Mesodermal cell (in vitro differentiated cells): ENCODE measurements around the gene WNT3A.

ENCODE experiments used
- H3K27ac ChIP-seq: 2 replicates; pipeline ENCODE4 v1.7.0; 2013; ENCODE audit warnings: mild to moderate bottlenecking, low read depth, low read length, moderate library complexity; ENCODE audit not compliant: severe bottlenecking
- H3K36me3 ChIP-seq: 2 replicates; pipeline ENCODE4 v1.7.1; 2013; ENCODE audit warnings: mild to moderate bottlenecking, low read length, moderate library complexity; ENCODE audit not compliant: control insufficient read depth, insufficient read depth
- H3K4me1 ChIP-seq: one replicate; pipeline ENCODE4 v1.7.1; 2013; ENCODE audit warnings: mild to moderate bottlenecking, low read length; ENCODE audit not compliant: insufficient read depth, control insufficient read depth, poor library complexity, severe bottlenecking
- H3K4me3 ChIP-seq: 2 replicates; pipeline ENCODE4 v1.7.0; 2013; ENCODE audit warnings: low read length, control low read depth, mild to moderate bottlenecking; ENCODE audit not compliant: insufficient read depth, poor library complexity, severe bottlenecking; ENCODE audit errors: extremely low read depth
- H3K9me3 ChIP-seq: 2 replicates; pipeline ENCODE4 v1.7.1; 2013; ENCODE audit warnings: mild to moderate bottlenecking, low read length, moderate library complexity; ENCODE audit not compliant: control insufficient read depth
- whole genome bisulfite sequencing, 2 experiments: methylation state at CpG; one replicate each; pipeline ENCODE4 v1.1.5; 2013; ENCODE audit warnings: missing lambda C conversion rate in 2 of 2; ENCODE audit not compliant: insufficient coverage in 2 of 2; 5-methylcytosine and 5-hydroxymethylcytosine counted together

The WNT3A gene

DNA sequence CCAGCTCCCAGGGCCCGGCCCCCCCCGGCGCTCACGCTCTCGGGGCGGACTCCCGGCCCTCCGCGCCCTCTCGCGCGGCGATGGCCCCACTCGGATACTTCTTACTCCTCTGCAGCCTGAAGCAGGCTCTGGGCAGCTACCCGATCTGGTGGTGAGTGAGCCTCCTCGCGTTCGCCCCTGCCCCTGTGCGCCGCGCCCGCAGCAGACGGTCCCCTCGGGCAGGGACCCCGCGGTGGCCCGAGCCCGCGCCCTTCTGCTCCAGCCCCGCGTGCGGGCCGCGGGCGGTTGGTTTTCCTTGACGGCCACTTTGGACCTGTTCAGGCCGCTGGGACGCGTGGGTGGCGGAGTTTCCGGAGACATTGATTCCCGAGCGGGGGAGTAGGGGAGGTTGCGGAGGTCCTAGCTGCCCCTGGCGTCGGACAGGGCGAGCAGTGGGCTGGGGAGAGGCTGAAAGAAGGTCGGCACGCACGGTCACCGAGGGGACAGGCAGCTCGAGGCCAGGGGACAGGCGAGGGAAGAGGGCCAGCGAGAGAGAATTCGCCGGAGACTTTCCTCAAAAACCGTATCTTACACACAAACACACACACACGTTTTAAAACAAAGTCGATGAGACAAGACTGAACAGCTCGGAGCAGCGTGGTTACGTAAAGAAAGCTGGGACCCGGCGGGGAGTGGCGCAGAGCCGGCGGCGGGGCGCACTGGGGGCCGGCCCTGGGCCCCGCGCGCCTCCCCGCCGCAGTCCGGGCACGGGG lies 427 bp downstream of the WNT3A start:
- H3K4me3 ChIP-seq = peak overlapping the region; percentile 8
- H3K27ac ChIP-seq = no peak overlapping the region
- H3K9me3 ChIP-seq = no peaks in the 10 kb centered on the region
- no peaks in the 10 kb centered on the region for H3K36me3 ChIP-seq
- WGBS, 2 experiments = 0 to 1% methylated on average over 49 to 57 of the region's 77 CpGs
- peaks cover 7% of the 10 kb centered on the region for H3K4me1 ChIP-seq

DNA sequence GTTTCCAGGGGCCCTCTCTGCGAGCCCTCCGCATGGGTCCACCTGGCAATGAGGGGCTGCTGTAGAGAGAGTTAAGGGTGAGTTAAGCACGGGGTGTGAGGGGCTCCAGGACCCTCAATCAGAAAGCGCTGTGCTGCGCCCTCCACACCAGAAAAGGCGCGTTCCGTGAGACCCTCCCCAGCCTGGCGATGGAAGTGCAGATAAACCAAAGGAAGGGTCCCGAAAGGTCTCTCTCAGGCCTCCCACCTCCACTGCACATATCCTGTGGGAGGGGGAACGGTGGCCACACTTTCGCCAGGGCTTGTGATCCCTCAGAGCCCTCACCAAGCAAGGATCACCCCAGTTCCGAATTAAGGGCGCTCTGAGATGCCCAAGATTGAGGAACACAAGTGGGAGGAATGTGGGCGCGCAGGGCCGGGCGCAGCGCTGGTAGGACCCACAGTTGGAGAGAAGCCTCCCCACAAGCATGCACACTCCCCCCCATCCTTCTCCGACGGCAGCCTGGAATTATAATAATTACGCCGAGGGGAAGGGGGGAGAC lies 1.1 kb downstream of the WNT3A start:
- Histone ChIP-seq H3K27ac (no peak overlapping the region), H3K9me3 (no peaks in the 10 kb centered on the region), H3K4me1 (peaks cover 7% of the 10 kb centered on the region), H3K36me3 (no peaks in the 10 kb centered on the region), H3K4me3 (no peak overlapping the region)
- 7 to 24% methylated on average over 3 to 12 of the region's 23 CpGs for WGBS, 2 experiments

DNA sequence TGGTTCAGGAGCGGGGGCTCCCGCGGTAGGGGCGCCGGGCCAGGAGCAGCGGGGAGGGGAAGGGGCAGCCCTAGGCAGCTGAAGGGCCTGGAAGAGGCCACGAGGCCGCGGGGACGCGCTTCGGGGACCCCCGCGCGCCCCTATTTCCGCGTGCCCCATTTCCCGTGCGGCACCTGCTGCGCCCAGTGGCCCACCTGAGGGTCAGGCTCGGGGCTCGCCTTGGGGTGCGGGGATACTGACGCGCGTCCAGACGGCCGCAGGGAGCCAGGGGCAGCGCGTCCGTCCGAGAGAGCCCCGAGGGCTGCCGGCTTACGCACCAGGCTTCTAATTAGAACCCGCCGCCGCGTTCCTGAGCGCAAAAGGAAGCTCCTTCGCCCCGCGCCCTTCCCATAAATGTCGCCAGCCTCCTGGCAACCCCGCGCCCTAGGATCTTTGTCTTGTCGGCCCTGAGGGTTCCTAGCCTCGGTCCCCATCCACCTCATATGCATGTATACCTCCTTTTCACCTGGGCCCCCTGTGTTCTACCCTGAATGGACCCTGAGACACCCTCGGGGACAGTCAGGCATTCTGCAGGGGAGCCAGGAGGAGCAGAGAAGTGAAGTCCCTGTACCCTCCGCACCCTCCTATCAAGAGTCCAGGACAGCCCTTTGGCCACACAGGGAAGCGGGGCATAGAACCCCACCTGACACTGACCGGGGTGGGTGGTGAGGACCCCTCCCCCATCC lies 1.8 kb downstream of the WNT3A start:
- Histone ChIP-seq H3K36me3 (no peaks in the 10 kb centered on the region), H3K4me3 (no peak overlapping the region), H3K4me1 (peaks cover 7% of the 10 kb centered on the region), H3K27ac (no peak overlapping the region), H3K9me3 (no peaks in the 10 kb centered on the region)
- whole genome bisulfite sequencing, 2 experiments = 4 to 6% methylated on average over 46 to 52 of the region's 52 CpGs

DNA sequence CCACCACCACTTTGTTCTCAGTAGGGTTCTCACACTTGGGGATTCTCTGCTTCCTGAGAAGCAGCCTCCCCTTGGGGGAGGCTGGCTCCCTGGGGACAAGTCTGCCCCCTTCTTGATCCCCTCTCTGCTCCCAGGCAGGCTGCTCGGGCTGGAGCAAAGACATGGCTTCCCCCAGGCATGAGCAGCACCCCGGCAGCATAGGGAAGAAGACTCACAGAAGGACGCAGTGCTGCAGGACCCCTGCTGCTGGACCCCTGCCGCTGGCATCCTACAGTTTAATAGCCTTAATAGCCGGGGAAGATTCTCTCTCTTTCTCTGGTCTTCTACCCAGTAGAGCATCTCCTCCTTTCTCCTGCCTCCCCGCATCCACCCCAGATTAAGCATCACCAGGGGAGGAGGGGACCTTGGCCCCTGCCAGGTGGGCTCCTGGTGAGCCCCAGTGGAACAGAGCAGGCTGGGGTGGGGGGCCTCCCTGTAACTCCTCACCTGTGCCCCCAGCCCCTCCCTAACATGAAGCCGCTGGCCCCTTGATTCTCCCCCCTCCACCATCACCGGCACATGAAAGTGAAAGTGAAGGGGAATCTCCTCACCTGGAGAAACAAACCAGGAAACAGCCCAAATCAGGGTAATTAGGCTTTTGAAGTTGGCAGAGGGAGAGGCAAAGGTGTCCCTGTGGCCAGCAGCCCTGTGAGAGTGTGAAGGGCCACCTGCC lies 2.5 kb downstream of the WNT3A start:
- no peak overlapping the region for H3K4me3 ChIP-seq
- 13 to 17% methylated on average over 5 to 6 of the region's 8 CpGs for WGBS, 2 experiments
- no peaks in the 10 kb centered on the region for H3K36me3 ChIP-seq
- no peak overlapping the region for H3K27ac ChIP-seq
- peaks cover 7% of the 10 kb centered on the region for H3K4me1 ChIP-seq
- H3K9me3 ChIP-seq = no peaks in the 10 kb centered on the region

DNA sequence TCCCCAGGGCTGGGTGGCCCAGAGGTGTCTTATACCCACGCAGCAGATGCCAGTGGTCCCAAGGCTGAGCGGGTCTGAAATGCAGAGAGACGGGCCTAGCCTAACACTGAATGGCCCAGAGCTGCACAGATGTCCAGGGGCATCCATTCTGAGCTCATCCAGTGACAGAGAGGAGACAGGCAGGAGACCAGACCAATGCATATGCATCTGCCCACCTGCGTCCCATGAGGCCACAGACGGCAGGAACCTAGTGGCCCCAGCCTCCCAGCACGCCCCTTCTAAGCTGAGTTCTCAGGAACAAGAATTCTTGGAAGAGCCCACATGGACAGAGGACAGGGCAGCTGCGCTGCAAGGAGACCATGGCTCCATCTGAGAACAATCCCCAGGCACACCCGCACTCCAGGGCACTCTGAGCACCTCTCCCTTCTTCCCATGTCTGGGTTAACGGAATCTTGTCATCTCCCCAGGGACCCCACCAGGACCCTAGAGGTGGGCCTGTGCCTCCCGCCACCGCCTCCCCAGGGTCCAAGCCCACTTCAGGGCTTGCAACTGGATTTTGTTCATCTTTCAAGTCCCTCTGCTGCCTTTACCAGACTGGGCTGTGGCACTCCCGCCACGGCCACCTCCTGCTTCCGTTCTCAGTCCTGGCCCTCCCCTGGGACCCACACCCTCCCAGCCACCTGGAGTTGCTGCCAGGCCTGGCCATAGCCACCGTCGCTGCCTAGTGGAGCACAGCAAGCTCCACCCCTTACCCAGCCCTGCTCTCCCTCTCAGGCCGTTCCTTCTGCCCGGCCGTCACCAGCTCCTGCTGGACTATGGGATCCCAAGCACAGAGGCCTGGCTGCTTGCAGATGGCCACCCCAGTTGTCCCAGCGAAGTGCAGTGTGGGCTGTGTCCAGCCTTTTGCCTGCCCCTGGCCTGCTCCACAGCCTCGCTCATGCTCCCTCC lies 3.3 kb downstream of the WNT3A start:
- H3K27ac ChIP-seq = no peak overlapping the region
- no peak overlapping the region for H3K4me3 ChIP-seq
- peaks cover 7% of the 10 kb centered on the region for H3K4me1 ChIP-seq
- WGBS, 2 experiments = 80 to 86% methylated on average over 21 of the region's 21 CpGs
- H3K36me3 ChIP-seq = no peaks in the 10 kb centered on the region
- no peaks in the 10 kb centered on the region for H3K9me3 ChIP-seq

DNA sequence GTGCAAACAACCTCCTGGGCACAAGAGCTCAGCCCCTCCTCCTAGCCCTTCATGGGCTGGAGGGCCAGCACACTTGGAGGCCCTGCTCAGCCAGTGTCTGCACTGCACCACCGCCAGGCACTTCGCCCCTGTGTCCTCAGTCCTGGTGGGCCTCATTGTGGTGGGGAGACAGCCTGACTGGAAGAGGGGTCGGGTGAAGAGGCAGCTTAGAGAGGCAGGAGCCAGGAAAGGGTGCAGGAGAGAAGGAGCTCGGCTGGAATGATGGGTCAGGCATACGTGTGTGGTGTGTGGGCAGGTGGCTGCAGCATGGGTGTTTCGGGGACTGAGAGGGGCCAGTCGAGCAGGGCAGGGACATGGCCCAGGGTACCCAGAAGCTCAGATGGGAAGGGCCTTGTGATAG lies 4.1 kb downstream of the WNT3A start:
- no peak overlapping the region for H3K4me3 ChIP-seq
- H3K36me3 ChIP-seq = no peaks in the 10 kb centered on the region
- H3K4me1 ChIP-seq = peaks cover 7% of the 10 kb centered on the region
- H3K9me3 ChIP-seq = no peaks in the 10 kb centered on the region
- 88 to 89% methylated on average over 4 to 6 of the region's 7 CpGs for WGBS, 2 experiments
- H3K27ac ChIP-seq = no peak overlapping the region

DNA sequence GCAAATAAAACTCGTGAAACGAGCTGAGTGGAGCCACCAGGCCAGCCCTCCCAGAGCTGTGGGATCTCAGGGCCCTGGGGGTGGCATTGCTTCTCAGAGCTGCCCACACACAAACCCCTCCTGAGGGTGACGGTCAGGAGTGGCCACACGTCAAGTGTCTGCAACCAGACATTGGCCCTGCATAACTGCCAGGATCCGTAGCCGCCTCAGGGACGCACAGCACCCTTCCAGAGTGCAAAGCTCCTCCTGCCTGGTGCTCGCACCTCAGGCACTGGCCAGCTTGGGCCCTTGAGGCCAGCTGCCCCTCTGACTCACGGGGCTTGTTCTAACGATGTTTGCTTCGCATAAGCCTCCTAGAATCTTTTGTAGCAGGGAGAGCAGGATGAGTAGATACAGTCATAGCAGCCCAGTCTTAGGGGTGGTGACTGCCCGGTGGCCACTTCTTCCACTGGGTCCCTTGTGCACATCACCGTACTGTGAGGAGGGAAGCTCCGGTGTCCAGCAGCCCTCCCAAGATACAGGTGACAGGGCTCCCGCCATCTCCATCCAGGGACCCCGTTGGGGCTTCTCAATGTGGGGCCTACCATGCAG lies 5.0 kb downstream of the WNT3A start:
- no peak overlapping the region for H3K27ac ChIP-seq
- WGBS, 2 experiments = 82 to 86% methylated on average over 15 to 16 of the region's 16 CpGs
- H3K9me3 ChIP-seq = no peaks in the 10 kb centered on the region
- H3K4me3 ChIP-seq = no peak overlapping the region
- H3K36me3 ChIP-seq = no peaks in the 10 kb centered on the region
- peaks cover 7% of the 10 kb centered on the region for H3K4me1 ChIP-seq

DNA sequence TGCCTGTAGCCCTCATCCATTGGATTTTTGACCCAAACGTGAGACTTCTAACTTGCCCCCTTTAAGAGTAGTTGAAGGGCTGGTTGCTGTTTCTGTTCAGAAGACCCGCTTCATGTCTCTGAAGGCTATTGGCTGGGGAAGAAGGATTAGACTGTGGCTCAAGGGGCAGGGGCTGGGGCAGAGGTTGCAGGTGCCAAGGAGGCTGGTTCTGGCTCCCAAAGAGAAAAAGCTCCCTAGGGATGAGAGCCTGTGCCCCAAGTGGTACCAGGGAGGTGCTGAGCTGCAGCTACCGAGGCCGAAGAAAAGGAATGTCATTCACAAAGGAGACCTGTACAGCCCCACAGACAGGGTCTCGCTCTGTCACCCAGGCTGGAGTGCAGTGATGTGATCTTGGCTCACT lies 5.8 kb downstream of the WNT3A start:
- Histone ChIP-seq H3K9me3 (no peaks in the 10 kb centered on the region), H3K36me3 (no peaks in the 10 kb centered on the region), H3K4me1 (peaks cover 3% of the 10 kb centered on the region), H3K27ac (no peak overlapping the region), H3K4me3 (no peak overlapping the region)
- WGBS, 2 experiments = 81 to 90% methylated on average over 3 to 4 of the region's 5 CpGs

DNA sequence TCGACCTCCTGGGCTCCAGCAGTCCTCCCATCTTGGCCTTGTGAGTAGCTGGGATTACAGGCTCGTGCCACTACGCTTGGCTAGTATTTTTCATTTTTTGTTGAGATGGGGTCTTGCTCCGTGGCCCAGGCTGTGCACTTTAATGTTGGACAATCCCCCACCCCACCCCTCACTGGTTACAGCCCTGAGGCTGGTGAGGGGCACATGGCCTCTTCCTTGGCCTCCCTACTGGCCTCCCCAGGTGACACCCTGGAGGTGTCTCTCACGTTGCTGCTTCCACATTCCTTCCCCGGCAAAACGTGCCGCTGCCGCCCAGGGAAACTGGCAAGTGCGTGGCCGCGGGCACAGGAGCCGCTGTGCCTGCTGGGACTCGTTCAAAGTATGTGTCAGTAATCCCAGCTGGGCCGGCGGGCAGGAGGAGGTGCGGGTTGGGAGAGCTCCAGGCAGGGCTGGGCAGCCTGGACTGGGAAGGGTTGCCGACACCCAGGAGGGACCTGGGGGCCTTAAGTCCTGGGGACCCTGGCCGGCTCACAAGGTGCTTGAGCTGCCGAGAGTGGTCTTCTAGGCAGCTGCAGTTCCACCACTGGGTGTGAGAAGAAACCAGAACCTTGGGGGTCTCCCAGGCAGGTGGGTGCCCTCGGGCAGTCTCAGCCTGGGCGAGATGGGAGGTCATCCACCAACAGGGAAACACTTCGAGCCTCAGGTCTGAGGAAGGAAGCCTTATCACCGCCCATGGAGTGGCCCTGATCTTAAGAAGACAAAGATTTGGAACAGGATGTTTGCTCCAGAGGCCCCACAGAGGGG lies 6.5 kb downstream of the WNT3A start:
- H3K36me3 ChIP-seq = no peaks in the 10 kb centered on the region
- no peaks in the 10 kb centered on the region for H3K4me1 ChIP-seq
- WGBS, 2 experiments = 89 to 91% methylated on average over 23 of the region's 24 CpGs
- no peak overlapping the region for H3K27ac ChIP-seq
- no peaks in the 10 kb centered on the region for H3K9me3 ChIP-seq
- H3K4me3 ChIP-seq = no peak overlapping the region
